HepG2 (cell line): Measurements from ENCODE around the gene KRTAP10-9. TPM values are rescaled to one million over a fixed set of nuclear protein-coding genes. Genes with fewer than 3 reads are reported as not detected.
A peak's percentile ranks its signal among the peaks of the same experiment; 100 is the strongest.

Source experiments
- ATAC-seq: fragments of 200-7000 bp; cut with Tn5 transposase; 3 replicates; pipeline ENCODE4 v1.9.1; 2020; ENCODE audit warnings: mild to moderate bottlenecking, moderate library complexity
- BruUV-seq: library from RNA; stranded (reverse); fragments of 400-500 nt; replicated peaks from 2 replicates; lab custom pipeline; 2021; lab: Mats Ljungman, UMichigan
- CTCF ChIA-PET: fragments of 300-600 bp; formaldehyde crosslinking; extraction: SDS; loops from one replicate; lab custom pipeline; 2021; ENCODE audit warnings: low total read pairs, inconsistent platforms, low intra/inter-chr PET ratio; lab: Yijun Ruan, JAX
- POLR2A ChIA-PET: fragments of 350-600 bp; sonication (Branson Sonifier 250); formaldehyde crosslinking; loops from one replicate; lab custom pipeline; 2020; ENCODE audit warnings: antibody characterized with exemption, inconsistent platforms; lab: Yijun Ruan, JAX
- DNase-seq: peaks from one replicate; pipeline ENCODE4 v3.0.0-alpha.2; 2015; ENCODE audit warnings: low spot score
- FAIRE-seq: peaks from 3 replicates; lab custom pipeline; 2011; peaks lifted over from hg19 to GRCh38; lab: Jason Lieb, UNC
- H2AFZ ChIP-seq: one replicate; pipeline ENCODE4 v1.6.1; 2011; ENCODE audit warnings: low read length, inconsistent platforms
- H3K27ac ChIP-seq: fragments of 300-600 bp; 3 replicates; pipeline ENCODE4 v1.8.0; 2011; ENCODE audit warnings: mixed run types, mild to moderate bottlenecking, mixed read lengths, low read length, inconsistent platforms; ENCODE audit not compliant: insufficient read depth; ENCODE audit errors: extremely low read length
- H3K27me3 ChIP-seq, 2 experiments: fragments of 200-600 bp in 1 of 2; 2 replicates in 1 of 2; 3 replicates in 1 of 2; pipeline versions ENCODE4 v1.6.0 to v1.8.0; 2011; ENCODE audit warnings: low read length in 2 of 2, mild to moderate bottlenecking in 2 of 2, moderate library complexity in 2 of 2, inconsistent platforms in 1 of 2; ENCODE audit not compliant: insufficient read depth in 2 of 2, control insufficient read depth in 1 of 2
- H3K36me3 ChIP-seq, 2 experiments: fragments of 200-600 bp in 1 of 2; replicated peaks in 1 of 2; 2 replicates in 1 of 2; 3 replicates in 1 of 2; pipeline versions ENCODE4 v1.5.1 to v1.8.0; 2011; ENCODE audit warnings: low read length in 2 of 2, inconsistent platforms in 1 of 2; ENCODE audit not compliant: insufficient read depth in 2 of 2, control insufficient read depth in 1 of 2
- H3K4me1 ChIP-seq: 2 replicates; pipeline ENCODE4 v1.5.1; 2012; ENCODE audit warnings: low read length, inconsistent platforms; ENCODE audit not compliant: insufficient read depth
- H3K4me2 ChIP-seq: 2 replicates; pipeline ENCODE4 v1.6.0; 2011; ENCODE audit warnings: low read depth, low read length, inconsistent platforms
- H3K4me3 ChIP-seq, 3 experiments: fragments of 200-600 bp in 1 of 3; sonication (generic), shearing (Covaris generic) in 1 of 3; replicated peaks in 1 of 3; 2 replicates each; pipeline ENCODE4 v1.5.1; 2011 to 2016; ENCODE audit warnings: low read length in 3 of 3, inconsistent platforms in 2 of 3, low read depth in 2 of 3, mild to moderate bottlenecking in 2 of 3, control low read depth in 1 of 3, mixed read lengths in 1 of 3; ENCODE audit not compliant: insufficient read depth in 1 of 3
- H3K79me2 ChIP-seq: one replicate; pipeline ENCODE4 v1.6.1; 2011; ENCODE audit warnings: low read length, inconsistent platforms; ENCODE audit not compliant: insufficient read depth
- H3K9ac ChIP-seq: 2 replicates; pipeline ENCODE4 v1.6.0; 2011; ENCODE audit warnings: mild to moderate bottlenecking, low read depth, low read length, inconsistent platforms; ENCODE audit not compliant: insufficient read depth
- H3K9me3 ChIP-seq: 2 replicates; pipeline ENCODE4 v1.5.1; 2012; ENCODE audit warnings: mild to moderate bottlenecking, low read length
- H4K20me1 ChIP-seq: 2 replicates; pipeline ENCODE4 v1.6.0; 2011; ENCODE audit warnings: inconsistent platforms, mild to moderate bottlenecking, low read length, moderate library complexity; ENCODE audit not compliant: insufficient read depth
- ATF7 ChIP-seq, 2 experiments: fragments of 450-650 bp in 1 of 2; sonication (generic) in 1 of 2; formaldehyde crosslinking in 1 of 2; IDR thresholded peaks; 2 replicates each; pipeline versions ENCODE4 v1.4.0 to v1.6.1; 2016 to 2020; ENCODE audit warnings: antibody characterized with exemption in 1 of 2, mild to moderate bottlenecking in 1 of 2, missing genetic modification reagents in 1 of 2
- CBX2 ChIP-seq, 2 experiments: fragments of 200-600 bp in 1 of 2; sonication (generic); formaldehyde crosslinking in 1 of 2; IDR thresholded peaks; 2 replicates each; pipeline versions ENCODE4 v1.7.0 to v1.8.1; 2018 to 2022; ENCODE audit warnings: low read depth in 2 of 2, low read length in 1 of 2, mild to moderate bottlenecking in 1 of 2, missing genetic modification reagents in 1 of 2
- MTA1 ChIP-seq: sonication (generic); formaldehyde crosslinking; IDR thresholded peaks from 2 replicates; pipeline ENCODE4 v1.4.0; 2020; ENCODE audit warnings: missing genetic modification reagents, mild to moderate bottlenecking, borderline replicate concordance
- ZHX2 ChIP-seq, 2 experiments: sonication (generic) in 1 of 2; formaldehyde crosslinking in 1 of 2; IDR thresholded peaks; 2 replicates each; pipeline versions ENCODE4 v1.6.1 to v1.9.0; 2014 to 2022; ENCODE audit warnings: antibody characterized with exemption in 1 of 2, borderline replicate concordance in 1 of 2, inconsistent platforms in 1 of 2, low read depth in 1 of 2, missing genetic modification reagents in 1 of 2
- ZNF703 ChIP-seq: sonication (generic); formaldehyde crosslinking; IDR thresholded peaks from 2 replicates; pipeline ENCODE4 v1.5.1; 2020; ENCODE audit warnings: missing genetic modification reagents, mild to moderate bottlenecking, moderate library complexity, borderline replicate concordance
- ZNF746 ChIP-seq: sonication (generic); formaldehyde crosslinking; IDR thresholded peaks from 2 replicates; pipeline ENCODE4 v1.8.0; 2022; ENCODE audit warnings: mild to moderate bottlenecking, missing genetic modification reagents
- WGBS: methylation state at CpG from one replicate; pipeline ENCODE4 v1.1.6; 2017; ENCODE audit warnings: low lambda C conversion rate; 5-methylcytosine and 5-hydroxymethylcytosine counted together
- in situ Hi-C: cut with HindIII; loops from 2 replicates; pipeline ENCODE4 v1.10.0; 2017; ENCODE audit warnings: low pct_unique_long_range_greater_than_20kb; ENCODE audit not compliant: extremely low pct_ligation_motif_present
- intact Hi-C: fragments of 100-400 bp; cut with micrococcal nuclease; formaldehyde crosslinking; loops from one replicate; pipeline ENCODE4 v1.10.0; 2022; ENCODE audit not compliant: unreplicated experiment
- polyA plus RNA-seq, 8 experiments: library from polyadenylated mRNA; depleted of rRNA in 3 of 8; stranded (reverse) in 7 of 8; unstranded in 1 of 8; fragments of >200 nt; fragmentation: Illumina TruSeq in 4 of 8; extraction: Trizol in 4 of 8; gene quantifications; 2 replicates each; pipeline versions ENCODE4 v1.2.1 to v1.2.3, GENCODE V29; 2011 to 2016; ENCODE audit warnings: low read depth in 4 of 8, missing spikeins in 1 of 8, mixed read lengths in 1 of 8; ENCODE audit not compliant: insufficient read depth in 1 of 8
- total RNA-seq, 5 experiments: library from RNA; depleted of rRNA; stranded (reverse); fragments of >200 nt; fragmentation: Illumina TruSeq; extraction: Trizol; gene quantifications; 2 replicates each; pipeline ENCODE4 v1.2.3, GENCODE V29; 2016; ENCODE audit warnings: low read depth in 1 of 5

Gene KRTAP10-9
- total and polyA plus RNA-seq, 2 of the 13 experiments (the other 11 are each of a cell fraction or from before 2014, with no cell fraction given), result not detected

- TF ChIP-seq CBX2 (IDR thresholded peaks at IDR 0.05; ENCODE audit: low read depth, low read length), result no peak
- no peak for TF ChIP-seq CBX2 (CRISPR knock-in tag; IDR thresholded peaks at IDR 0.05; ENCODE audit: low read depth)
Measured at GRCh38 chr21:44589094-44589493, 37.8 kb upstream of the KRTAP10-9 start (continued).

DNA sequence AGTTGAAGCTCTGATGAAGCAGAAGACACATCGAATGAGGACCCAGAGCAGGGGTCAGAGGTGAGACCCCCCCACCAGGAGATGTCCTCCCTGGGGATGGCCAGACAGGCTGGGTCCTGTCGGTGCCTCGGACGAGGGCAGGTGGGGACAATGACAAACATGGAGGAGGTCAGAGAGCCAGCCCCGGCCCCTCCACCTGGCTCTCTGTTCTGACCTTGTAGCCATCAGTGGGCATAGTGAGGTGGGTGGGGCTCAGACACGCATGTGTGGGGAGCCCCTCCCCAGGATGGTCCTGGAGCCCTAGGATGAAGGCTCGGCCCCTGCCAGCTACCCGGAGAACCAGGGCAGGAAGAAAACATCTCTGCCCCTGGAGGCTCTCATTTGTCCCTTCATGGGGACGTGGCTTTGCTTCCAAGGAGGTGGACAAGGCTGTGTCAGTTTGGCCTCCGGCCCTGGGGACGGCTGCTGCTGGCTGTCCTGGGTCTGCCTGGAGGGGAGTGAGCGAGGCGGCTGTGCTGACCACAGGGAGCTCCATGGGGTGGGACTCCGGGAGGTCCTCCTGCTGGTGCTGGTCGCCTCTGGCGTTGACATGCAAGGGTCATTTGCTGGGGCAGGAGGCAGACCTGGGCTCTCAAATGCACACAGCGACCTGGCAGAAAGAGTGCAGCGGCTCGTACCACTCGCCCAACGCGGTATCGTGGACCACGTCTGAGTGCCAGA, 37.1 kb upstream of the KRTAP10-9 start:
- POLR2A ChIA-PET, result no interaction called here
- Histone ChIP-seq H4K20me1 (no peaks in the 10 kb centered on the region), H3K36me3 (no peaks in the 10 kb centered on the region), H3K27ac (no peak overlapping the region), H3K9me3 (no peaks in the 10 kb centered on the region), H2AFZ (no peak overlapping the region), H3K4me2 (peak overlapping the region; percentile 36; the same call in 1 of the 2 replicates), H3K4me1 (peaks cover 42% of the 10 kb centered on the region), H3K79me2 (no peaks in the 10 kb centered on the region)
- CTCF ChIA-PET, result no interaction called here
- ATAC-seq (peak; percentile 14), DNase-seq (no peak), FAIRE-seq (no peak)
- 57% methylated on average over 8 of the region's 24 CpGs for WGBS
- in situ Hi-C loops (no loop called here), intact Hi-C loops (no loop called here)
- BruUV-seq, result no TSS peak
- TF ChIP-seq ATF7 (IDR thresholded peaks at IDR 0.05) (no peak), ATF7 (CRISPR knock-in tag; IDR thresholded peaks at IDR 0.05) (no peak), MTA1 (CRISPR knock-in tag) (peak; percentile 26; the same call in 1 of the 2 replicates), ZNF703 (no peak)
- TF ChIP-seq, all 625 proteins: peak for 1
- Histone ChIP-seq H3K27me3 (peaks cover 0 to 9% of the 10 kb centered on the region in 2 experiments; a peak in 1 of 5 replicates), H3K4me3 (peak overlapping the region in 1 of 3 experiments; percentile 16; a peak in 1 of 6 replicates), H3K9ac (no peak overlapping the region)

DNA sequence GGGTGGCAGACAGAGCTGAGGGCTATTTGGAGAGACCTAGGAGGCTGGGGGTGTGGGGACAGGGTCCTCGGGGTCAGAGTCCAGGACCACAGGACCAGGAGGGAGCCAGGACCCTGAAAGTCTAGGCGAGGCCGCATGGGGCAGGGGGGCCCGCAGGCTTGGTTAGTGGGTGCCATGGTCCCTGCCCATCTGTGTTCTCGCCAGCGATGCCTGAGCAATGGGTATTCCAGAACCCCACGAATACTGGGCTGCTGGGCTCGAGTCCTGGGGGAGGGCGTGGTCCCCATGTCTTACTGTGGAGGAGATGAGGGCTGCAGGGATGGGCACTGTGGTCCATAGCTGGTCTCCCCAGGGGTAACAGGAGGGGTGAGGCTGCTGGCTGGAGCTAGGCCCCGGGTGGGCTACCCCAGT, 36.6 kb upstream of the KRTAP10-9 start:
- Histone ChIP-seq H3K36me3 (no peaks in the 10 kb centered on the region), H3K9me3 (no peaks in the 10 kb centered on the region), H3K4me3 (no peak overlapping the region; a peak in 1 of 6 replicates), H2AFZ (no peak overlapping the region), H3K4me1 (peaks cover 48% of the 10 kb centered on the region), H3K27ac (no peak overlapping the region), H3K4me2 (peak overlapping the region; percentile 36; the same call in 1 of the 2 replicates), H4K20me1 (no peaks in the 10 kb centered on the region), H3K9ac (no peak overlapping the region), H3K79me2 (no peaks in the 10 kb centered on the region), H3K27me3 (peaks cover 0 to 5% of the 10 kb centered on the region in 2 experiments; a peak in 1 of 5 replicates)
- ChIA-PET POLR2A (no interaction called here), CTCF (no interaction called here)
- no peak for ATAC-seq
- in situ Hi-C loops (no loop called here), intact Hi-C loops (no loop called here)
- no peak for FAIRE-seq
- WGBS, result 33% methylated on average over 3 of the region's 10 CpGs
- TF ChIP-seq ZHX2 (IDR thresholded peaks at IDR 0.05; ENCODE audit: low read depth), result no peak
- TF ChIP-seq ZHX2 (CRISPR knock-in tag; IDR thresholded peaks at IDR 0.05; ENCODE audit: borderline replicate concordance), result no peak
- TF ChIP-seq MTA1 (CRISPR knock-in tag), result peak; percentile 16; the same call in 1 of the 2 replicates
- TF ChIP-seq ZNF746 (CRISPR knock-in tag), result no peak
- BruUV-seq, result no TSS peak
- DNase-seq, result no peak
